Activated CD8-positive, alpha-beta T cell treated with anti-CD3 and anti-CD28 coated beads for 36 hours (primary cell): ENCODE data around the gene FARP1. TPM values are rescaled to one million over a fixed set of nuclear protein-coding genes. Genes with fewer than 3 reads are reported as not detected.

ENCODE experiments used
- ATAC-seq: fragments of 200-7000 bp; cut with Tn5 transposase; one replicate; pipeline ENCODE4 v1.10.0; 2021; ENCODE audit warnings: mild to moderate bottlenecking, moderate library complexity
- CTCF ChIA-PET: fragments of 350-600 bp; sonication (Branson Sonifier 250); formaldehyde crosslinking; loops from one replicate; lab custom pipeline; 2021; ENCODE audit warnings: antibody characterized with exemption; lab: Charles Lee
- POLR2A ChIA-PET: fragments of 350-600 bp; sonication (Branson Sonifier 250); formaldehyde crosslinking; loops from one replicate; lab custom pipeline; 2021; ENCODE audit warnings: antibody characterized with exemption; lab: Charles Lee
- DNase-seq: peaks from one replicate; pipeline ENCODE4 v3.0.0-alpha.2; 2020
- H3K27ac Mint-ChIP-seq: one replicate; pipeline ENCODE4 v1.8.0; 2021; ENCODE audit warnings: mild to moderate bottlenecking, mixed read lengths
- H3K27me3 Mint-ChIP-seq: one replicate; pipeline ENCODE4 v1.8.0; 2021; ENCODE audit warnings: mixed read lengths
- H3K36me3 Mint-ChIP-seq: one replicate; pipeline ENCODE4 v1.8.0; 2021; ENCODE audit warnings: low read depth, mixed read lengths
- H3K4me1 Mint-ChIP-seq: one replicate; pipeline ENCODE4 v1.8.0; 2021; ENCODE audit warnings: low read depth, mixed read lengths
- H3K4me3 Mint-ChIP-seq: one replicate; pipeline ENCODE4 v1.8.0; 2021; ENCODE audit warnings: mild to moderate bottlenecking, moderate library complexity, mixed read lengths
- H3K9me3 Mint-ChIP-seq: one replicate; pipeline ENCODE4 v1.8.0; 2021; ENCODE audit warnings: mixed read lengths
- CTCF ChIP-seq: fragments of 200-600 bp; IDR thresholded peaks from one replicate; pipeline ENCODE4 v1.8.0; 2022; ENCODE audit warnings: antibody characterized with exemption, mild to moderate bottlenecking
- intact Hi-C: fragments of 100-400 bp; cut with micrococcal nuclease; formaldehyde crosslinking; loops from one replicate; pipeline ENCODE4 v1.10.0; 2022
- total RNA-seq, 2 experiments: library from RNA; stranded (reverse); gene quantifications; one replicate each; pipeline ENCODE4 v1.2.3, GENCODE V29; 2021

The FARP1 gene
- total RNA-seq, 2 experiments from 2014 or later: 0.27 to 0.43 TPM

DNA sequence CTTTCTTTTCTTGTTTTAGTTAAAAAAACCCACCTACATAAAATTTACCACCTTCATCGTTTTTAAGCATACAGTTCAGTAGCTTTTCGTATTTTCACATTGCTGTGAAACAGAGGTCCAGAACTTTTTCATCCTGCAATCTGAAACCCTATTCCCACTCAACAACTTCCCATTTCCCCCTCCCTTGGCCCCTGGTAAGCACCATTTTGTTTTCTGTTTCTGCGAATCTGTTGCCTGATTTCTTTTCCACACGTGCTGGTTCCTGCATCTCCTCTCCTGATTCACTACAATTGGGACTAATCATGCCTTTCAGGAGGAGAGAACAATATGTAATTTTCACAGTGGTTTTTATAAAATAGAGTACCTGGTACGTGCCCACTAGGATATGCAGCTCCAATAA lies 183.4 kb downstream of the FARP1 start:
- TF ChIP-seq CTCF: no peak
- Mint-ChIP-seq H3K36me3 (no peaks in the 10 kb centered on the region), H3K9me3 (no peaks in the 10 kb centered on the region), H3K27ac (no peak overlapping the region), H3K27me3 (peaks cover 3% of the 10 kb centered on the region), H3K4me3 (no peak overlapping the region), H3K4me1 (no peaks in the 10 kb centered on the region)
- no peak for ATAC-seq
- ChIA-PET POLR2A (no interaction called here), CTCF (no interaction called here)
- intact Hi-C loops: no loop called here
- DNase-seq: no peak

DNA sequence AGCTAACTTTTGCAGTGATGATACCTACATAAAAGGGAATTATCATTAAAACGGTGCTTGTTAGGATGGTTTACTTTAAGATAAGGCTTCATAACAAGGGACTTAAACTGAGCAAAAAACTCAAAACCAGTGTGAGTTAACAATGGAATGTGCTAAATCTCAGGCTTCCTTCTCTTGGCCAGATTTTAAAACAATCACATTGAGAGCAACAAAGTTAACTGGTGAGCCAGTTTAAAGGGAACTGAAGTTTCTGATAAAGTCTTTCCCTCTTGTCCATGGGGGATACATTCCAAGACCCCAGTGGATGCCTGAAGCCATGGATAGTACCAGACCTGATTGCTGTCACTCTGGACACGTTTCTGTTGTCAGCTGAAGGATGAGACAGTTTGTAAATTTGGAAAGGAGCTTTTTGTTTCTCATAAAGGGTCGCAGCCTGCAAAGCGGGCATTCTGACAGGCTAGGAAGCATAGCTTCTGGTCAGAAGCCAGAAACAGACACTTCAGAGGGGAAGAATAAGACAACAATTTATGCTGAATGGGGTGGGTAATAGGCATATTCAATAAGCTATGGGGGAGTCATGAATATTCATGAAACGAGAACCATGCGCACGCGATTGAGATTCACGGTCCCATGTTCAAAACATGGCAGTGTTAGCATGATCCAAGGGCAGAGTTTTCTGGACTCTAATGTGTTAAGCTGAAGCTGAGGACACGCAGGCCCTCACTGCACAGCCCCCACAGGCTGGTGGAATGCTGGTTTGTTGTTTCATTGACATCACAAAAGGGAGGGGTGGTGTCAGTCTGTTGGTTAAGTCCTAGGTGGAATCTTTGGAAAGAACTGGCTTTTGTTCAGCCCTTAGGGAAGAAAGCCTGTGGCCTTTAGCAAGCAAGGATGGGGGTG lies 184.7 kb downstream of the FARP1 start:
- TF ChIP-seq CTCF: no peak
- H3K4me3 Mint-ChIP-seq: no peak overlapping the region
- H3K9me3 Mint-ChIP-seq: no peaks in the 10 kb centered on the region
- peaks cover 2% of the 10 kb centered on the region for H3K27me3 Mint-ChIP-seq
- DNase-seq (no peak), ATAC-seq (no peak)
- CTCF ChIA-PET: no interaction called here
- H3K27ac Mint-ChIP-seq: no peak overlapping the region
- intact Hi-C loops: no loop called here
- H3K4me1 Mint-ChIP-seq: no peaks in the 10 kb centered on the region
- POLR2A ChIA-PET: no interaction called here
- H3K36me3 Mint-ChIP-seq: no peaks in the 10 kb centered on the region

DNA sequence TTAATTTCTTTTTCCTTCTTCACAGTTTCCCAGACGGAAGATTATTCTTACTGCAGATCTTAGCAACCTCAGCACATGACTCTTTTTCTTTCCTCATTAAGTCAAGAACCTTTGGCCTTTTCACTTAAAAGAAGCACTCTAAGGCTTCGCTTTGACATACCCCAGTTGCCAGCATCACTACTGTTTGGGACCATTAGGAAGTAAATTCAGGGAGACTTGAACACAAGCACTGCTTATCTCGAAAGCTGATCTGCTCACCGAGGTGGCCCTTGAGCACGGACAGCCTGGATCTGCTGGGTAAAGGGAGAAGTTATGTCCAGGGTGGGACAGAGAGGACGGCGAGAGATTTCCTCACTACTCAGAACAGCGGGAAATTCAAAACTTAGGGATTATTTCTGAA lies 185.6 kb downstream of the FARP1 start:
- Mint-ChIP-seq H3K27me3 (peaks cover 2% of the 10 kb centered on the region), H3K9me3 (no peaks in the 10 kb centered on the region), H3K4me1 (no peaks in the 10 kb centered on the region), H3K27ac (no peak overlapping the region), H3K4me3 (no peak overlapping the region), H3K36me3 (no peaks in the 10 kb centered on the region)
- ATAC-seq (no peak), DNase-seq (no peak)
- no peak for TF ChIP-seq CTCF
- intact Hi-C loops: no loop called here
- POLR2A ChIA-PET: no interaction called here
- CTCF ChIA-PET: no interaction called here

DNA sequence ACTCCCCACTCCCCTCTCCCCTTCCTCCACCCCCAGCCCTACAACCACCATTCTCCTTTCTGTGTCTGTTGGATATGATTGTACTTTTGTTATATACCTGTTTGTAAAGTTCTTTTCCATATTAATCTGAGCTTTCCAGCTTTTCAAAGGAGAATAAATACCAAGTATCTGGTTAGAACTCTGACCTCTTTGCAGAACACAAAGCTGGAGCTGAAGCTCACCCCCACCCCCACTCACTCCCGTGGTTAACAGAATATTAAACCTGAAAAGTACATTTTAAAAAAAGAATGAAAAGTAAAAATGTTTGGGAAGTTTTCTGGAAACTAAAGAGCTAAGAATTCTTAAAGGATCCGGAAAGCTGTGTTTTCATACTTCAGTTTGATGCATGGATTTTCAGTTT lies 189.3 kb downstream of the FARP1 start:
- intact Hi-C loops: no loop called here
- Mint-ChIP-seq H3K4me1 (no peaks in the 10 kb centered on the region), H3K4me3 (no peak overlapping the region), H3K27me3 (no peaks in the 10 kb centered on the region), H3K36me3 (no peaks in the 10 kb centered on the region), H3K9me3 (peaks cover 1% of the 10 kb centered on the region), H3K27ac (no peak overlapping the region)
- TF ChIP-seq CTCF: no peak
- ChIA-PET POLR2A (interaction anchor here (0.6 kb wide), 1 partner anchor 256 kb away, joined by 3 read pairs; no protein-coding TSS in a partner anchor), CTCF (no interaction called here)
- ATAC-seq: no peak
- no peak for DNase-seq

- Mint-ChIP-seq H3K4me3 (no peak overlapping the region), H3K27me3 (no peaks in the 10 kb centered on the region), H3K4me1 (no peaks in the 10 kb centered on the region), H3K36me3 (no peaks in the 10 kb centered on the region), H3K27ac (no peak overlapping the region), H3K9me3 (peaks cover 1% of the 10 kb centered on the region)
- intact Hi-C loops: no loop called here
- DNase-seq (no peak), ATAC-seq (no peak)
- CTCF ChIA-PET: no interaction called here
- no peak for TF ChIP-seq CTCF
- POLR2A ChIA-PET: interaction anchor here (0.6 kb wide), 1 partner anchor 257 kb away, joined by 3 read pairs; no protein-coding TSS in a partner anchor
Observed at GRCh38 chr13:98332691-98333090, 189.8 kb downstream of the FARP1 start.
